Measurements from ENCODE around the gene ALPK1. TPM values are rescaled to one million over a fixed set of nuclear protein-coding genes. Genes with fewer than 3 reads are reported as not detected.

ALPK1 gene
- total RNA-seq, 4 donors from 2014 or later = 1.8 to 12.6 (median 3.3) TPM

DNA sequence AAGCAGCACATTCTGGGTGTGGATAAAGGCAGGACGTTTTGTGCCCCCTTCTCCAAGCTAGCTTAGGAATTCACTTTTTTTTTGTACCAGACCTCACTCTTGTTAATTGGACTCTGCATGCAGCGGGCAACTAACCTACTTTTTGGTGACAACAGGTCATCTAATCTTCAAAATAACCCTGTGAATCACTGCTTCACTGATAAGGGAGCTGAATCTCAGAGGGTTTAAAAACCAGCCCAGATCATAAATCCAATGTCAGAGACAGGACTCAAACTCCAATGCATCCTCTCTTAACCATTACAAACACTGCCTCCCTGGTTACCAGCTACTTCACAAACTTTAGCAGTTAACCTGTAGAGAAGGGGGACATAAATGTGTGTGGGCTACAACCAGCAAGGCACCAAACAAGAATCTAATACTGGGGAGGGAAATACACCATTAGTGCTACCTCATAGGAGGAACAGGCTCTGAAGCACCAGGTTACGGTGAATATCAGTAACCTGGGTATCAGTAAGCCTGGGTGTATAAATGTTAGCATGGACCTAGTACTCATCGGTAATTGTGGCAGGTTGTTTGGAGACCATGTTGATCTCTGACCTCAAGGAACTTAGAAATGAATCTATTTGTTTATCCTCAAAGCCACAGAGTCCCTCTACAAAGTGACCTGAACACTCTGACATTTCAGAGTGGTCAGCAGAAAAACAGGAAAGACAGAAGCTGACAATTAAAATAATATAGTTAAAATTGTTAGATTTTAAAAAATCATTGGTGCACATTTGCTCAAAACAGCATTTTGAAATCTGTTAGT, 14.1 kb upstream of the ALPK1 start:
- DNase-seq (no peak), ATAC-seq (no peak)
- H3K27ac ChIP-seq = no peak overlapping the region
- H3K4me1 ChIP-seq = peaks cover 17 to 25% of the 10 kb centered on the region in 2 donors
- H3K9me3 ChIP-seq = no peaks in the 10 kb centered on the region
- in situ Hi-C loops (cut with MboI; ENCODE audit: low sequenced_read_pairs in 4 of 4) (no loop called here), intact Hi-C loops (cut with DNase I; ENCODE audit: low total_unique reads) (loop anchor here (5.0 kb wide), 1 partner anchor 39 kb away; no protein-coding TSS in a partner anchor)
- H3K27me3 ChIP-seq = no peaks in the 10 kb centered on the region
- TF ChIP-seq POLR2A (IDR thresholded peaks at IDR 0.05) = no peak
- no peak overlapping the region for H3K4me3 ChIP-seq
- H3K36me3 ChIP-seq = no peaks in the 10 kb centered on the region

DNA sequence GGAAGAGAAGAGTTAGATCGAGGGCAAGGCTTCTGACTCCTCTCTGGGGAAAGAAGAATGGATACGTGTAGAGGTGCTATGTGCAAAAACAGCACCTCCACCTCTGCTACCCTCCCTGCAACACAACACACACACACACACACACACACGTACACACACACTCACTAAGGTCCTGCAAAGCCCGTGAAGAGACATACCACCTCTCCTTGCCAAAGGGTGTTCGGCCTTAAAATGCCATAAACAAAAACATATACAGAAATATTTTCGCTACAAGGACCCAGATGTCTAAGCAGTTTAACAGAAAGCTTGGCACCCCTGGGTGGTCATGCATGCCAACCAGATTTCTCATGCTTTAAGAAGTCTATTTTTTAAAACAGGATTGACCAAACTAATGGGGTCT, 13.0 kb upstream of the ALPK1 start:
- H3K9me3 ChIP-seq = no peaks in the 10 kb centered on the region
- peak overlapping the region in 3 of 4 donors; percentile 73 to 79 (median 76) for H3K27ac ChIP-seq
- intact Hi-C loops (cut with DNase I; ENCODE audit: low total_unique reads) = loop anchor here (5.0 kb wide), 1 partner anchor 38 kb away; no protein-coding TSS in a partner anchor
- DNase-seq (no peak), ATAC-seq (no peak)
- peaks cover 17 to 22% of the 10 kb centered on the region in 2 donors for H3K4me1 ChIP-seq
- TF ChIP-seq, protein P1, sequence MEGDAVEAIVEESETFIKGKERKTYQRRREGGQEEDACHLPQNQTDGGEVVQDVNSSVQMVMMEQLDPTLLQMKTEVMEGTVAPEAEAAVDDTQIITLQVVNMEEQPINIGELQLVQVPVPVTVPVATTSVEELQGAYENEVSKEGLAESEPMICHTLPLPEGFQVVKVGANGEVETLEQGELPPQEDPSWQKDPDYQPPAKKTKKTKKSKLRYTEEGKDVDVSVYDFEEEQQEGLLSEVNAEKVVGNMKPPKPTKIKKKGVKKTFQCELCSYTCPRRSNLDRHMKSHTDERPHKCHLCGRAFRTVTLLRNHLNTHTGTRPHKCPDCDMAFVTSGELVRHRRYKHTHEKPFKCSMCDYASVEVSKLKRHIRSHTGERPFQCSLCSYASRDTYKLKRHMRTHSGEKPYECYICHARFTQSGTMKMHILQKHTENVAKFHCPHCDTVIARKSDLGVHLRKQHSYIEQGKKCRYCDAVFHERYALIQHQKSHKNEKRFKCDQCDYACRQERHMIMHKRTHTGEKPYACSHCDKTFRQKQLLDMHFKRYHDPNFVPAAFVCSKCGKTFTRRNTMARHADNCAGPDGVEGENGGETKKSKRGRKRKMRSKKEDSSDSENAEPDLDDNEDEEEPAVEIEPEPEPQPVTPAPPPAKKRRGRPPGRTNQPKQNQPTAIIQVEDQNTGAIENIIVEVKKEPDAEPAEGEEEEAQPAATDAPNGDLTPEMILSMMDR (IDR thresholded peaks at IDR 0.05 in 4 of 5, conservative IDR thresholded peaks at IDR 0.05 in 1 of 5) = no peak
- no peak for TF ChIP-seq POLR2A (IDR thresholded peaks at IDR 0.05)
- in situ Hi-C loops (cut with MboI; ENCODE audit: low sequenced_read_pairs in 4 of 4) = no loop called here
- no peaks in the 10 kb centered on the region for H3K27me3 ChIP-seq
- peak overlapping the region; percentile 56 to 89 (median 77) for H3K4me3 ChIP-seq
- no peaks in the 10 kb centered on the region for H3K36me3 ChIP-seq

DNA sequence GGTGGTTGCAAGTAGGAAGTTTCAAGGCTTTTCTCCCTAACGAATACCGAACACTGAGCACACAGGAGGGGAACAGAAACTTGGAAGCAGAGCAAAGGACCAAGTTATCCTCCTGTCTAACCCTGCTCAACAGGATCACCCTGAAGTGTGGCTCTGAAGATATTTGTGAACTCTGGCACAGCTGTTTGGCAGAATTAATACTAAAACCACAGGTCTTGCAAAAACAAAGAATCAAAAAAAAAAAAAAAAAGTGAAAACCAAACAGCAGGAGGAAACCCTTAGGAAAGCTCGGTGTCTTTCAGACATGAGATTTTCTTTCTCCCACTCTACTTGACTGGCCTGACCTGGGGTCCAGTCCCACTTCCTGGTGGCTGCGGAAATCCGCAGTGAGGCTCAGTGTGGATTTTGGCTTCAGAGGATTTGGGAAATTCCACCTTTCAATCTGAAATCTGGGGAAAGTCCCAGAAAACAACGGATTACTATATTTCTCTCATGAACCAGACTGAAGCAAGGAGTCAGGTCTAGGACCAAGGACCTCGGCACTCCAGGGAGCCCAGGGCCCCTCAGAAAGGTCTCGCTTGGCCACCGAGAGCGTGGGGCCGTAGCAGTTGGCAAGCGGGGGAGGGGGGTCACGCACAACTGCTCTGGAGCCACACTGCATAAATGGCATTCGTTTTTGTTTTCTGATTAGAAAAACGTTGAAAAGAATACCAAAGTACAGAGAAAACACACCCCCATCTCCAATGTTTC, 12.3 kb upstream of the ALPK1 start:
- Histone ChIP-seq H3K36me3 (no peaks in the 10 kb centered on the region), H3K27me3 (no peaks in the 10 kb centered on the region), H3K9me3 (no peaks in the 10 kb centered on the region), H3K4me1 (peaks cover 17 to 21% of the 10 kb centered on the region in 2 donors), H3K4me3 (peak overlapping the region; percentile 56 to 89 (median 77)), H3K27ac (peak overlapping the region; percentile 63 to 79 (median 74))
- DNase-seq = no peak
- ATAC-seq = peak; percentile 39 to 52
- intact Hi-C loops (cut with DNase I; ENCODE audit: low total_unique reads) (loop anchor here (5.0 kb wide), 2 partner anchors 37 to 53 kb away; partner anchors contain the start of gene AP1AR), in situ Hi-C loops (cut with MboI; ENCODE audit: low sequenced_read_pairs in 4 of 4) (no loop called here)
- TF ChIP-seq, protein P1 (IDR thresholded peaks at IDR 0.05 in 4 of 5, conservative IDR thresholded peaks at IDR 0.05 in 1 of 5) = no peak
- TF ChIP-seq POLR2A (IDR thresholded peaks at IDR 0.05) = no peak

DNA sequence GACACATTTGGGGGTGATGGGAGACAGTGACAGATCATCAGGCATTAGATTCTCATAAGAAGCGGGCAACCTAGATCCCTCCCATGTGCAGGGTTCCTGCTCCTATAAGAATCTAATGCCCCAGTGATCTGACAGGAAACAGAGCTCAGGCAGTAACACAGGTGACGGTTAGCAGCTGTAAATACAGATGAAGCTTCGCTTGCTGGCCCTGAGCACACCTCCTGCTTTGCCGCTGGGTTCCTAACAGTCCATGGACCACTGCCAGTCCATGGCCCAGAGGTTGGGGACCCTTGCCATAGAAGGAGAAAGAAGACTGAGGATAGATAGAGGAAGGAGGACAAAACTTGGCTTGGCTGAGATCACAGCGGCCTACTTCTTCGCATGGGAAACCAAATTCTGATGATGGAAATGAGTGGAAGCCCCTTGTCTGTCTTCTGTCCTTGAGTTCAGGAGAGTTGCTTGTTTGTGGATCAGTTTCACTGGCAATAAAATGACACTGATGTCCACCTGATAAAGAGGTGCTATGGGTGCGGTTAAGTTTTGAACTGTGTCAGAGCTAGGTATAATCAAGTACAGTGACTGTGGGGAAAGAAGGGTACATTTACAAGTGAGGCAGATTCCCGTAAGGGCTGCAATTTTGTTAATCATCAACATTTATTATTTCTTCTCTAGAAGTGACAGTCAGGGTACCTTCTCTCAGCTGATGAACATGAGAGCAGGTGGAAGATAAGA, 9.7 kb upstream of the ALPK1 start:
- Histone ChIP-seq H3K4me1 (peaks cover 17 to 21% of the 10 kb centered on the region in 2 donors), H3K36me3 (no peaks in the 10 kb centered on the region), H3K27me3 (no peaks in the 10 kb centered on the region), H3K9me3 (no peaks in the 10 kb centered on the region), H3K4me3 (no peak overlapping the region), H3K27ac (no peak overlapping the region)
- ATAC-seq = no peak
- no peak for DNase-seq
- TF ChIP-seq, protein P1 (IDR thresholded peaks at IDR 0.05 in 4 of 5, conservative IDR thresholded peaks at IDR 0.05 in 1 of 5) = no peak
- TF ChIP-seq POLR2A (IDR thresholded peaks at IDR 0.05) = no peak
- intact Hi-C loops (cut with DNase I; ENCODE audit: low total_unique reads) (loop anchor here (5.0 kb wide), 1 partner anchor 55 kb away; the partner anchor contains the start of gene AP1AR), in situ Hi-C loops (cut with MboI; ENCODE audit: low sequenced_read_pairs in 4 of 4) (no loop called here)

Data from gastrocnemius medialis (tissue), 4 donors.